Measurements from ENCODE around the gene SHCBP1. TPM values are rescaled to one million over a fixed set of nuclear protein-coding genes. Genes with fewer than 3 reads are reported as not detected.
A peak's percentile ranks its signal among the peaks of the same experiment; 100 is the strongest.
"Not testable (repeated sequence)": the region's sequence is repeated elsewhere in the genome, so short reads cannot be mapped to it uniquely, and the experiment has no call there.

SHCBP1 gene
- total and polyA plus RNA-seq, 10 of the 15 experiments (the other 5 are each of a cell fraction or from before 2014, with no cell fraction given): 9.5 to 73.3 (median 30.2) TPM

GRCh38 chr16:46623246-46623645 is 2.1 kb upstream of the SHCBP1 start:
- FAIRE-seq; H3K9me3 ChIP-seq (replicated peaks; ENCODE audit: control insufficient read depth, insufficient read depth, low read length); H3K4me3 ChIP-seq; H3K27ac ChIP-seq (ENCODE audit: control insufficient read depth, insufficient read depth); H3K4me2 ChIP-seq (ENCODE audit: control insufficient read depth, insufficient read depth); BruUV-seq (replicated peaks); POLR2A ChIA-PET; H3K9ac ChIP-seq (ENCODE audit: control insufficient read depth, insufficient read depth, low read length); CTCF ChIA-PET; H2AFZ ChIP-seq (ENCODE audit: control insufficient read depth, low read depth, low read length); H3K27me3 ChIP-seq (replicated peaks in 1 of 2; ENCODE audit: control insufficient read depth in 2 of 2, insufficient read depth in 2 of 2, low read length in 1 of 2); H3K36me3 ChIP-seq (ENCODE audit: control insufficient read depth in 2 of 2, insufficient read depth in 2 of 2, low read length in 1 of 2); DNase-seq (ENCODE audit: low read depth, low spot score); H4K20me1 ChIP-seq (ENCODE audit: control insufficient read depth, insufficient read depth); RAD21 ChIA-PET (ENCODE audit: unreplicated experiment); SMC1A ChIA-PET (ENCODE audit: uncharacterized antibody, unreplicated experiment); intact Hi-C loops (cut with micrococcal nuclease; ENCODE audit: unreplicated experiment); in situ Hi-C loops (cut with MboI): not testable (repeated sequence)
- peaks cover 11% of the 10 kb centered on the region for H3K4me1 ChIP-seq (ENCODE audit: control insufficient read depth, insufficient read depth, low read length)
- ATAC-seq: peak; percentile 39
- peaks cover 25% of the 10 kb centered on the region for H3K79me2 ChIP-seq (ENCODE audit: control insufficient read depth, insufficient read depth, low read length)
- WGBS (ENCODE audit: insufficient coverage, insufficient replicate concordance, low lambda C conversion rate, missing lambda C conversion rate): 10% methylated on average over 2 of the region's 8 CpGs

- Histone ChIP-seq H3K4me2 (ENCODE audit: control insufficient read depth, insufficient read depth) (peak overlapping the region; percentile 74), H3K27ac (ENCODE audit: control insufficient read depth, insufficient read depth) (no peak overlapping the region), H3K4me1 (ENCODE audit: control insufficient read depth, insufficient read depth, low read length) (peaks cover 11% of the 10 kb centered on the region), H3K27me3 (replicated peaks in 1 of 2; ENCODE audit: control insufficient read depth in 2 of 2, insufficient read depth in 2 of 2, low read length in 1 of 2) (no peaks in the 10 kb centered on the region), H3K36me3 (ENCODE audit: control insufficient read depth in 2 of 2, insufficient read depth in 2 of 2, low read length in 1 of 2) (0 out of 4 replicates have a peak, but pooled peaks cover 0 to 3% of the 10 kb centered on the region in 2 experiments), H3K79me2 (ENCODE audit: control insufficient read depth, insufficient read depth, low read length) (peaks cover 33% of the 10 kb centered on the region), H3K9me3 (replicated peaks; ENCODE audit: control insufficient read depth, insufficient read depth, low read length) (no peaks in the 10 kb centered on the region), H2AFZ (ENCODE audit: control insufficient read depth, low read depth, low read length) (peak overlapping the region; percentile 46), H4K20me1 (ENCODE audit: control insufficient read depth, insufficient read depth) (no peaks in the 10 kb centered on the region), H3K9ac (ENCODE audit: control insufficient read depth, insufficient read depth, low read length) (no peak overlapping the region), H3K4me3 (no peak overlapping the region)
- in situ Hi-C loops (cut with MboI): no loop called here
- intact Hi-C loops (cut with micrococcal nuclease; ENCODE audit: unreplicated experiment): no loop called here
- ChIA-PET CTCF (interaction anchor here (0.5 to 2.3 kb wide), 4 partner anchors 9 to 68 kb away, joined by 4 to 6 read pairs (median 6); no protein-coding TSS in a partner anchor), SMC1A (ENCODE audit: uncharacterized antibody, unreplicated experiment) (interaction anchor here (0.6 kb wide), 1 partner anchor 48 kb away, joined by 3 read pairs; no protein-coding TSS in a partner anchor), POLR2A (interaction anchor here (1.3 kb wide), 1 partner anchor 15 kb away, joined by 4 read pairs; no protein-coding TSS in a partner anchor), RAD21 (ENCODE audit: unreplicated experiment) (no interaction called here)
- FAIRE-seq (no peak), DNase-seq (ENCODE audit: low read depth, low spot score) (no peak), ATAC-seq (no peak)
- BruUV-seq (replicated peaks): no TSS peak
- 88% methylated on average over 7 of the region's 7 CpGs for WGBS (ENCODE audit: insufficient coverage, insufficient replicate concordance, low lambda C conversion rate, missing lambda C conversion rate)
- TF ChIP-seq CEBPB (IDR thresholded peaks at IDR 0.05; ENCODE audit: borderline replicate concordance in 1 of 2, low read depth in 2 of 2, low read length in 2 of 2): no peak
- no peak for TF ChIP-seq KDM1A (IDR thresholded peaks at IDR 0.05; ENCODE audit: borderline replicate concordance)
- no peak for TF ChIP-seq TCF3 (IDR thresholded peaks at IDR 0.05; ENCODE audit: borderline replicate concordance, insufficient read depth, low read depth, low read length)
- no peak for TF ChIP-seq TBL1XR1 (IDR thresholded peaks at IDR 0.05; ENCODE audit: low read depth, low read length)
- TF ChIP-seq CEBPZ (IDR thresholded peaks at IDR 0.05; ENCODE audit: low read depth, low read length): no peak
- TF ChIP-seq GABPA (IDR thresholded peaks at IDR 0.05; ENCODE audit: low read depth): no peak
- TF ChIP-seq POLR2AphosphoS2 (IDR thresholded peaks at IDR 0.05; ENCODE audit: low read depth, low read length): no peak
- no peak for TF ChIP-seq CHD1 (IDR thresholded peaks at IDR 0.05; ENCODE audit: low read depth, low read length)
- no peak for TF ChIP-seq YY1 (IDR thresholded peaks at IDR 0.05; ENCODE audit: low read depth, low read length)
- TF ChIP-seq ESRRA (IDR thresholded peaks at IDR 0.05; ENCODE audit: low read length): no peak
Observed at GRCh38 chr16:46621934-46622676, 926 bp upstream of the SHCBP1 start.
